ENCODE results near the gene RAI14. TPM values are rescaled to one million over a fixed set of nuclear protein-coding genes. Genes with fewer than 3 reads are reported as not detected.

Gene RAI14
- total and polyA plus RNA-seq, 2 donors (not counting 3 experiments of a cell fraction or from before 2014, with no cell fraction given), result 114 to 369 TPM

DNA sequence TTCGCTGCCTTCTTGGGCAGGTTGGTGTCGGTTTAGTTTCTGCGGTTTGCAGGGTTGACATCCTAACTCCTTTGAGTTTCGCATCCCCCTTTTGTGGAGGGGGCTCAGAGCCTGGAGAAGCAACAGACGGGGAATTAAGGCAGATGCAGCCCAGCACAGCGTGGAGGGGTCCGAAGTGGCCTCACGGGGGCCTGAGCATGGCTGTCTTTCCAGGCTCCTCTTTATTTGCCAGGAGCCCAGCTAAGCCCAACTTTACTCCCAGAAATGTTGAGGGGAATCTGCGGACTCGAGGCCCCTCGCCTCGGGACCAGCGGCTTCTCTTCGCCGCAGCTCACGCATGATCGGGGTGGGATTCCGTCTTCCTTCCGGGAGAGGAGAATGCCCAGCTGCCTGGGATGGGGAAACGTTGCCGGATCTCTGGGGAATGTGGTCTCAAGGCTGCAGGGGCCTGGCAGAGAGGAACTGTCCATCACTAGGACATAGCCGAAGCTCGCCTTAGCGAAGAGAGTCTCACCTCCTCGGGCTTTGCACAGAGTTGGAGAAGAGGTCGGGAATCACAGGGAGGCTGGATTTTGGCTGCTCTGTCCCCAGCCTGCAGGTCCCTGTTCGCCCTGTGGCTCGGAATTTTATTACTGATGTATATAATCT is 1.3 kb downstream of the RAI14 start:
- H3K9ac ChIP-seq (replicated peaks; ENCODE audit: extremely low read depth, insufficient read depth, low read length), result peak overlapping the region; percentile 100
- peaks cover 7% of the 10 kb centered on the region for H4K20me1 ChIP-seq (replicated peaks; ENCODE audit: control insufficient read depth, extremely low read depth, insufficient read depth, low read length)
- H3K4me3 ChIP-seq (replicated peaks in 1 of 3; ENCODE audit: insufficient read depth in 1 of 3, low read depth in 1 of 3, low read length in 3 of 3), result peak overlapping the region; percentile 96 to 99 (median 98)
- H3K4me1 ChIP-seq (ENCODE audit: control insufficient read depth, extremely low read depth, insufficient read depth, low read length), result peaks cover 62% of the 10 kb centered on the region
- FAIRE-seq, result peak; percentile 69
- TF ChIP-seq MYC (IDR thresholded peaks at IDR 0.05; ENCODE audit: low read depth, low read length) (no peak), FOS (IDR thresholded peaks at IDR 0.05; ENCODE audit: borderline replicate concordance, insufficient read depth, low read length) (no peak), GATA2 (IDR thresholded peaks at IDR 0.05; ENCODE audit: insufficient read depth, insufficient read length, low read depth, low read length) (peak; percentile 11), POLR2A (IDR thresholded peaks at IDR 0.05; ENCODE audit: low read depth, low read length) (peak; percentile 57), EZH2 (IDR thresholded peaks at IDR 0.05; ENCODE audit: borderline replicate concordance, low read depth, low read length, severe bottlenecking) (no peak), JUN (IDR thresholded peaks at IDR 0.05; ENCODE audit: borderline replicate concordance, insufficient read depth, insufficient read length, low read depth) (no peak), POLR2AphosphoS5 (IDR thresholded peaks at IDR 0.05; ENCODE audit: insufficient read depth, low read depth, low read length) (peak; percentile 57)
- TF ChIP-seq, protein P1, sequence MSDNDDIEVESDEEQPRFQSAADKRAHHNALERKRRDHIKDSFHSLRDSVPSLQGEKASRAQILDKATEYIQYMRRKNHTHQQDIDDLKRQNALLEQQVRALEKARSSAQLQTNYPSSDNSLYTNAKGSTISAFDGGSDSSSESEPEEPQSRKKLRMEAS (IDR thresholded peaks at IDR 0.05; ENCODE audit: insufficient read depth, insufficient read length), result no peak
- TF ChIP-seq, protein P2, sequence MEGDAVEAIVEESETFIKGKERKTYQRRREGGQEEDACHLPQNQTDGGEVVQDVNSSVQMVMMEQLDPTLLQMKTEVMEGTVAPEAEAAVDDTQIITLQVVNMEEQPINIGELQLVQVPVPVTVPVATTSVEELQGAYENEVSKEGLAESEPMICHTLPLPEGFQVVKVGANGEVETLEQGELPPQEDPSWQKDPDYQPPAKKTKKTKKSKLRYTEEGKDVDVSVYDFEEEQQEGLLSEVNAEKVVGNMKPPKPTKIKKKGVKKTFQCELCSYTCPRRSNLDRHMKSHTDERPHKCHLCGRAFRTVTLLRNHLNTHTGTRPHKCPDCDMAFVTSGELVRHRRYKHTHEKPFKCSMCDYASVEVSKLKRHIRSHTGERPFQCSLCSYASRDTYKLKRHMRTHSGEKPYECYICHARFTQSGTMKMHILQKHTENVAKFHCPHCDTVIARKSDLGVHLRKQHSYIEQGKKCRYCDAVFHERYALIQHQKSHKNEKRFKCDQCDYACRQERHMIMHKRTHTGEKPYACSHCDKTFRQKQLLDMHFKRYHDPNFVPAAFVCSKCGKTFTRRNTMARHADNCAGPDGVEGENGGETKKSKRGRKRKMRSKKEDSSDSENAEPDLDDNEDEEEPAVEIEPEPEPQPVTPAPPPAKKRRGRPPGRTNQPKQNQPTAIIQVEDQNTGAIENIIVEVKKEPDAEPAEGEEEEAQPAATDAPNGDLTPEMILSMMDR (IDR thresholded peaks at IDR 0.05; ENCODE audit: extremely low read depth in 1 of 2, insufficient read depth in 1 of 2, low read depth in 1 of 2, low read length in 2 of 2), result no peak
- peaks cover 3 to 8% of the 10 kb centered on the region in 2 experiments for H3K36me3 ChIP-seq (ENCODE audit: control insufficient read depth in 2 of 2, extremely low read depth in 1 of 2, insufficient read depth in 2 of 2, low read length in 2 of 2)
- POLR2A ChIA-PET, result interaction anchor here (0.5 to 3.6 kb wide), 5 partner anchors 17 to 133 kb away, joined by 4 to 57 read pairs (median 7); no protein-coding TSS in a partner anchor
- peak overlapping the region; percentile 97 for H3K4me2 ChIP-seq (ENCODE audit: insufficient read depth, low read length)
- intact Hi-C loops (cut with micrococcal nuclease), result loop anchor here (1.0 to 5.0 kb wide), 3 partner anchors 60 to 241 kb away; no protein-coding TSS in a partner anchor
- dilution Hi-C loops (cut with MboI; ENCODE audit: extremely low pct_ligation_motif_present, low sequenced_read_pairs), result no loop called here
- peak; percentile 59 for DNase-seq (ENCODE audit: low read depth, low spot score)
- peak overlapping the region; percentile 96 for H3K27ac ChIP-seq (ENCODE audit: insufficient read depth, low read depth, low read length)
- CTCF ChIA-PET, result interaction anchor here (0.9 to 3.6 kb wide), 5 partner anchors 29 to 171 kb away, joined by 3 to 26 read pairs (median 4); no protein-coding TSS in a partner anchor
- no peaks in the 10 kb centered on the region for H3K27me3 ChIP-seq (ENCODE audit: control insufficient read depth in 2 of 2, insufficient read depth in 2 of 2, low read length in 2 of 2)
- H3K79me2 ChIP-seq (ENCODE audit: control insufficient read depth, insufficient read depth, low read length), result peaks cover 61% of the 10 kb centered on the region
- H2AFZ ChIP-seq (ENCODE audit: low read depth, low read length), result no peak overlapping the region
- H3K9me3 ChIP-seq (replicated peaks; ENCODE audit: control insufficient read depth, insufficient read depth, low read length), result no peaks in the 10 kb centered on the region
- no TSS peak for BruUV-seq (replicated peaks)
- no peaks in the 10 kb centered on the region for H3K9me1 ChIP-seq (replicated peaks; ENCODE audit: control insufficient read depth, extremely low read depth, insufficient read depth, low read length)

All from endothelial cell of umbilical vein (primary cell).